GM19099 (cell line): ENCODE results near the gene PLCL1.

Source experiments
- POLR2A ChIP-seq: IDR thresholded peaks from 3 replicates; pipeline ENCODE4 v1.6.1; 2011; ENCODE audit warnings: low read depth; ENCODE audit not compliant: insufficient read length; ENCODE audit errors: extremely low read depth

Gene PLCL1

DNA sequence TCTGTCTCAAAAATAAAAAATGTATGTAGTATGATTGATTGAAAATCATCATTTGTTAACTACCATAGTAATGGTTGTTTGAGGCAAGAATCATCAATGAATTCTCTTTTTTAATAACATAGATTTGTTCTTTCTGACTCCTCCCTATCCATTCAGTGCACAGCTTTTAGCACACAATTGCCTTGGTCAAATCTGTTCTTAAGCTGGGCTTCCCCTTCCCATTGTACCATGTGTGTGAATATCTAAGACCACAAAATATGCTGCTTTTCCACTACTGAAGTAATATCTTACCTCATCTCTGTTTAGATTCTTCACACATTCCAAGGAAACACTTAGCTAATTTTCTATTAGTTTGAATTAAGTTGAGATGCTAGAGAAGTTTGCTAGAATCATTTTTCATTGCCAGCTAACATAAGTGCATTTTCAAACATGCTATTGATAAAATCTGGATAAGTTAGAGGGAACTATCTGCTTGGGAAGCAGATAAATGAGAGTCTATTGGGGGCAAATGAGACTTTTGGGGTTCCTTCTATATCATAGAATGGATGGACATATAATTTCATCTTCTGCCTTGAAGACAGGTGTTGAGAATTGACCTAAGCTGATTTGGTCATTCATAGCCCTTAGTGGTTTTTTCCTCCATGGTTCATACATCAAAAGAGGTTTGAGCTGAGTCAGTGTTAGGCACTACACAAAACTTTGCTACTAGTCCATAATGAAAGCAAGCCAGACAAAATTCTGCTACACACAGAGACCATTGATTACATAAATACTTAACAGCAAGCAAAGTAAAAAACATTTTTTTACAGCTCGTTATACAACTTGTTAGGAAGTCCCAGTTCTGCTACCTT is 231.9 kb downstream of the PLCL1 start:
- no peak for TF ChIP-seq POLR2A

- no peak for TF ChIP-seq POLR2A
Observed at GRCh38 chr2:198040835-198041234, 236.4 kb downstream of the PLCL1 start.

GRCh38 chr2:198042189-198042588 is 237.8 kb downstream of the PLCL1 start:
- no peak for TF ChIP-seq POLR2A

- no peak for TF ChIP-seq POLR2A
Observed at GRCh38 chr2:198044777-198045176, 240.4 kb downstream of the PLCL1 start.

GRCh38 chr2:198045227-198045626 is 240.8 kb downstream of the PLCL1 start:
- no peak for TF ChIP-seq POLR2A

DNA sequence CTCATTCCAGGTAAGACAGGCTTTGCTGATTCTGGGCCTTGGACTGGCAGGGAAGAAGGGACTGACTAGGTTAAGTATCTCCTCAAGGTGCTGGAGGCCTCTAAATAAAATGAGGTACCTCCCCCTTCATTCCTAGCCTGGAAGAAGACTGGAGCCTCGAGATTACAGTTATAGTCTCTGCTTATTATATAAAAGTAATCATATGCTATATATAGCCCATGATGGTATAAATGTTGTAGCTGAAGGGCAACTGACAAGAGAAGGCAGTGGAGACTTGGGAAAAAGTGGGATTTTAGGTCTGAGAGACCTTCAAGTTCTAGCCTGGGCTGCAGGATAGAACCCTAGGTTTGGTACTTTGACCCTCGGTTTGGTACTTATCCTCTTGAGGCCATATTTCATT is 248.3 kb downstream of the PLCL1 start:
- no peak for TF ChIP-seq POLR2A

GRCh38 chr2:198053148-198053547 is 248.8 kb downstream of the PLCL1 start:
- TF ChIP-seq POLR2A: no peak

- no peak for TF ChIP-seq POLR2A
Observed at GRCh38 chr2:198053776-198054175, 249.4 kb downstream of the PLCL1 start.

GRCh38 chr2:198054299-198054698 is 249.9 kb downstream of the PLCL1 start:
- no peak for TF ChIP-seq POLR2A

DNA sequence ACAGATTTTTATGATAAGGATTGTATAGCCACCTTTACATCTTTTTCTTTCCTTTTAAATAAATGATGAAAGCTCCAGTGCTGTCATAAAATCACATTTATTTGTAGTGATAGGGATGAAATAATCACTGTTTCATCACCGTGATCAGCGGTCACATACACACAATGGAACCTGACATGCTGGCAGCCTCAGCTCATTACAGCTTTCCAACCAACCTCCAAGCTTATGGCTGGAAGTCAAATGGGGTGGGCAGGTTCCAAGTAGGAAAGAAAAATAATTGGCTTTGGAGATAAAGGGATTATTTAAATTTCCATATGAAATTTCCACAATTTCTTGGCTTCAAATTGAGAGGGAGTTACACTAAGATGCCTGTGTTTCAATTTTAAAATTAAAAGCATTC is 251.3 kb downstream of the PLCL1 start:
- TF ChIP-seq POLR2A: no peak

GRCh38 chr2:198056836-198057235 is 252.4 kb downstream of the PLCL1 start:
- TF ChIP-seq POLR2A: no peak

GRCh38 chr2:198059800-198060199 is 255.4 kb downstream of the PLCL1 start:
- no peak for TF ChIP-seq POLR2A

GRCh38 chr2:198060277-198060676 is 255.9 kb downstream of the PLCL1 start:
- TF ChIP-seq POLR2A: no peak

GRCh38 chr2:198062826-198063225 is 258.4 kb downstream of the PLCL1 start:
- TF ChIP-seq POLR2A: no peak

DNA sequence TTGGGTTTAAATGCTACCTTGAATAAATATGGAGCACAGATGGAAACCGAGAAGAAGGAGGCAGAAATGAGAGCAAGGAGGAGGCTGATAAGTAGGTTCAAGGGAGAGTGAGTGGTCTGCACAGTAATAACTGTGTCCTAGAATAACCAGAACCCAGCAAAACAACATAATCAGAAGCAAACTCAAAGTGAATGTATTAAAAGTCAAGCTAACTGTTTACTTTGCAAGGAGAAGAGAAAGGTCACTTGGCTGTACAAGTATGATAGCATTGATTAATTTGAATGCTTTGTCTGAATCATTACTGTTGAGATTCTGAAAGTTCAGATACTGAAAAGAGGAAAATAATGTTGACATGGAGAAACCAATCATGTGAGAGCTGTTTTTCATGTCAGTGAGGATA is 258.8 kb downstream of the PLCL1 start:
- no peak for TF ChIP-seq POLR2A

- TF ChIP-seq POLR2A: no peak
Observed at GRCh38 chr2:198065322-198065721, 260.9 kb downstream of the PLCL1 start.

- TF ChIP-seq POLR2A: no peak
Observed at GRCh38 chr2:198066597-198066996, 262.2 kb downstream of the PLCL1 start.
